Activated CD4-positive, CD25-positive, alpha-beta regulatory T cell treated with anti-CD3 and anti-CD28 coated beads, Interleukin-2, amount 50 U/mL, for 16 hours (primary cell): ENCODE results near the gene CREB5.
"Not testable (repeated sequence)": the region's sequence is repeated elsewhere in the genome, so short reads cannot be mapped to it uniquely, and the experiment has no call there.

ENCODE experiments used
- DNase-seq: peaks from one replicate; pipeline ENCODE4 v3.0.0-alpha.2; 2020; ENCODE audit warnings: low read depth, low spot score

CREB5 gene

GRCh38 chr7:28548416-28548815 is 136.1 kb downstream of the CREB5 start:
- no peak for DNase-seq

GRCh38 chr7:28549998-28550397 is 137.7 kb downstream of the CREB5 start:
- DNase-seq = no peak

- DNase-seq = no peak
These were observed 138.4 kb downstream of the CREB5 start for GRCh38 chr7:28550580-28551186.

GRCh38 chr7:28551331-28551730 is 139.0 kb downstream of the CREB5 start:
- DNase-seq = no peak

GRCh38 chr7:28551766-28552165 is 139.4 kb downstream of the CREB5 start:
- DNase-seq = not testable (repeated sequence)

- no peak for DNase-seq
These were observed 142.6 kb downstream of the CREB5 start for GRCh38 chr7:28554802-28555471.

GRCh38 chr7:28556025-28556424 is 143.7 kb downstream of the CREB5 start:
- DNase-seq = no peak

GRCh38 chr7:28556671-28557070 is 144.4 kb downstream of the CREB5 start:
- DNase-seq = no peak

- no peak for DNase-seq
These were observed 145.9 kb downstream of the CREB5 start for GRCh38 chr7:28558236-28558635.

- no peak for DNase-seq
These were observed 148.4 kb downstream of the CREB5 start for GRCh38 chr7:28560767-28561166.

GRCh38 chr7:28564033-28564432 is 151.7 kb downstream of the CREB5 start:
- DNase-seq = no peak

- DNase-seq = no peak
These were observed 152.5 kb downstream of the CREB5 start for GRCh38 chr7:28564755-28565374.

- DNase-seq = no peak
These were observed 153.7 kb downstream of the CREB5 start for GRCh38 chr7:28565980-28566379.

GRCh38 chr7:28570113-28570969 is 158.0 kb downstream of the CREB5 start:
- DNase-seq = no peak

- no peak for DNase-seq
These were observed 158.6 kb downstream of the CREB5 start for GRCh38 chr7:28570970-28571288.

- no peak for DNase-seq
These were observed 159.1 kb downstream of the CREB5 start for GRCh38 chr7:28571405-28571804.

- DNase-seq = no peak
These were observed 160.2 kb downstream of the CREB5 start for GRCh38 chr7:28572321-28573058.

- no peak for DNase-seq
These were observed 160.8 kb downstream of the CREB5 start for GRCh38 chr7:28573059-28573553.

- no peak for DNase-seq
These were observed 161.5 kb downstream of the CREB5 start for GRCh38 chr7:28573651-28574301.

GRCh38 chr7:28575241-28575643 is 162.9 kb downstream of the CREB5 start:
- no peak for DNase-seq

GRCh38 chr7:28576656-28577055 is 164.3 kb downstream of the CREB5 start:
- DNase-seq = no peak
